HL-60 (cell line): ENCODE results near the gene RAET1G.
"Not testable (repeated sequence)": the region's sequence is repeated elsewhere in the genome, so short reads cannot be mapped to it uniquely, and the experiment has no call there.

Source experiments
- DNase-seq, 2 experiments: peaks; one replicate each; pipeline ENCODE4 v3.0.0-alpha.2; 2010 to 2020; ENCODE audit warnings: low read depth in 1 of 2, low spot score in 1 of 2
- H3K27ac ChIP-seq: fragments of 250-450 bp; sonication (Bioruptor Pico); replicated peaks from 2 replicates; pipeline ENCODE4 v1.5.1; 2020; ENCODE audit warnings: mild to moderate bottlenecking, moderate library complexity
- H3K27me3 ChIP-seq: fragments of 250-450 bp; sonication (Bioruptor Pico); 2 replicates; pipeline ENCODE4 v1.5.1; 2021; ENCODE audit warnings: mild to moderate bottlenecking, moderate library complexity; ENCODE audit not compliant: insufficient read depth, poor library complexity, severe bottlenecking
- H3K4me3 ChIP-seq: replicated peaks from 2 replicates; pipeline ENCODE4 v1.5.1; 2011; ENCODE audit warnings: mild to moderate bottlenecking, control low read depth, low read length; ENCODE audit not compliant: insufficient read depth
- GABPA ChIP-seq: IDR thresholded peaks from 2 replicates; pipeline ENCODE4 v1.6.1; 2012; ENCODE audit warnings: low read depth
- POLR2AphosphoS5 ChIP-seq: IDR thresholded peaks from 2 replicates; pipeline ENCODE4 v1.6.1; 2012; ENCODE audit warnings: low read depth
- SPI1 ChIP-seq: IDR thresholded peaks from 2 replicates; pipeline ENCODE4 v1.6.1; 2012; ENCODE audit warnings: low read depth, mild to moderate bottlenecking, borderline replicate concordance
- TF ChIP-seq, protein P1 (sequence below): IDR thresholded peaks from one replicate; pipeline ENCODE4 v1.5.1; 2011; ENCODE audit warnings: low read length, control low read depth, inconsistent platforms; ENCODE audit not compliant: insufficient read depth
- TF ChIP-seq, protein P2 (sequence below): IDR thresholded peaks from 2 replicates; pipeline ENCODE4 v1.6.1; 2012; ENCODE audit warnings: low read depth; ENCODE audit not compliant: insufficient replicate concordance

Gene RAET1G

DNA sequence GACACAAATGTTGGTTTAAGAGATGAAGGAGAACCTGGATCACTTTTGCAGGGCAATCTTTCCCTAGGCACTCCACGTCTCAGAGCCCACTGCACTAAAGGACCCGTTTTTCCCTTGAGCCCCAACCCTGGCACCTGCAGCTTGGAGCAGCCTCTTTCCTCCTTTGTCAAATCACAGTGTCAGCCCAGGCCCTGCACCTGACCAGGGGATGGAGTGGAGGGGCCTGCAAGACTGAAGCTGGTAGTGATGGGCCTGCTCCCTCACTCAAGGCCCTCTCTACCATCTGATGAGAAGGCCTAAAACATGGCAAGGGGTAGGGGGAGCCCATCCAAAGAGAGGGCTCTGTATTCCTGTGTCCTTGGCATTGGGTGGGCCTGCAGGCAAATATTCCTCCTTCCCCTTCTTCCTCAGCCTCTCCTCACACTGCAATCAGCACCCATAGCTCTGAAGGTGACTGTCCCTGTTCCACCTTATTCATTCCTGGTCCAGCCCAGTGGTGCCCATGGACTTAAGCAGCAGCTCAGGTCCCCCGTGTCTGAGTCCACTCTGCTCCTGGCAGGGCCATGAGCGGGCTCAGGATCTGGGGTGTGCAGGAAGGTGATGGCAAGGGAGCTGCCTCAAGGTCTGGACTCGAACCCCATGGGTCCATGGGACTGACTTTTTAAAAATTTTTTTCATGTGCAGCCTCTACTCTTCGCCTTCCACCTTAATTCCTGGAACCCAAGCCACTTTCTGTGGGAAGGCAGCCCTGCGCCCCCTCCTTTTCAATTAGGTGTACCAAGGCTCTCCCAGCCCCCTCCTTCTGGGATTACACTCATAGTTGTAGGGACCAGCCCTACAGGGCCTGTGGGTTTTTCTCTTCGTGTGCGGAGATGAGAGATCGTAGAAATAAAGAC, 6.7 kb downstream of the RAET1G start:
- TF ChIP-seq GABPA (no peak), POLR2AphosphoS5 (no peak), SPI1 (no peak)
- TF ChIP-seq, protein P1, sequence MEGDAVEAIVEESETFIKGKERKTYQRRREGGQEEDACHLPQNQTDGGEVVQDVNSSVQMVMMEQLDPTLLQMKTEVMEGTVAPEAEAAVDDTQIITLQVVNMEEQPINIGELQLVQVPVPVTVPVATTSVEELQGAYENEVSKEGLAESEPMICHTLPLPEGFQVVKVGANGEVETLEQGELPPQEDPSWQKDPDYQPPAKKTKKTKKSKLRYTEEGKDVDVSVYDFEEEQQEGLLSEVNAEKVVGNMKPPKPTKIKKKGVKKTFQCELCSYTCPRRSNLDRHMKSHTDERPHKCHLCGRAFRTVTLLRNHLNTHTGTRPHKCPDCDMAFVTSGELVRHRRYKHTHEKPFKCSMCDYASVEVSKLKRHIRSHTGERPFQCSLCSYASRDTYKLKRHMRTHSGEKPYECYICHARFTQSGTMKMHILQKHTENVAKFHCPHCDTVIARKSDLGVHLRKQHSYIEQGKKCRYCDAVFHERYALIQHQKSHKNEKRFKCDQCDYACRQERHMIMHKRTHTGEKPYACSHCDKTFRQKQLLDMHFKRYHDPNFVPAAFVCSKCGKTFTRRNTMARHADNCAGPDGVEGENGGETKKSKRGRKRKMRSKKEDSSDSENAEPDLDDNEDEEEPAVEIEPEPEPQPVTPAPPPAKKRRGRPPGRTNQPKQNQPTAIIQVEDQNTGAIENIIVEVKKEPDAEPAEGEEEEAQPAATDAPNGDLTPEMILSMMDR, result no peak
- TF ChIP-seq, protein P2, sequence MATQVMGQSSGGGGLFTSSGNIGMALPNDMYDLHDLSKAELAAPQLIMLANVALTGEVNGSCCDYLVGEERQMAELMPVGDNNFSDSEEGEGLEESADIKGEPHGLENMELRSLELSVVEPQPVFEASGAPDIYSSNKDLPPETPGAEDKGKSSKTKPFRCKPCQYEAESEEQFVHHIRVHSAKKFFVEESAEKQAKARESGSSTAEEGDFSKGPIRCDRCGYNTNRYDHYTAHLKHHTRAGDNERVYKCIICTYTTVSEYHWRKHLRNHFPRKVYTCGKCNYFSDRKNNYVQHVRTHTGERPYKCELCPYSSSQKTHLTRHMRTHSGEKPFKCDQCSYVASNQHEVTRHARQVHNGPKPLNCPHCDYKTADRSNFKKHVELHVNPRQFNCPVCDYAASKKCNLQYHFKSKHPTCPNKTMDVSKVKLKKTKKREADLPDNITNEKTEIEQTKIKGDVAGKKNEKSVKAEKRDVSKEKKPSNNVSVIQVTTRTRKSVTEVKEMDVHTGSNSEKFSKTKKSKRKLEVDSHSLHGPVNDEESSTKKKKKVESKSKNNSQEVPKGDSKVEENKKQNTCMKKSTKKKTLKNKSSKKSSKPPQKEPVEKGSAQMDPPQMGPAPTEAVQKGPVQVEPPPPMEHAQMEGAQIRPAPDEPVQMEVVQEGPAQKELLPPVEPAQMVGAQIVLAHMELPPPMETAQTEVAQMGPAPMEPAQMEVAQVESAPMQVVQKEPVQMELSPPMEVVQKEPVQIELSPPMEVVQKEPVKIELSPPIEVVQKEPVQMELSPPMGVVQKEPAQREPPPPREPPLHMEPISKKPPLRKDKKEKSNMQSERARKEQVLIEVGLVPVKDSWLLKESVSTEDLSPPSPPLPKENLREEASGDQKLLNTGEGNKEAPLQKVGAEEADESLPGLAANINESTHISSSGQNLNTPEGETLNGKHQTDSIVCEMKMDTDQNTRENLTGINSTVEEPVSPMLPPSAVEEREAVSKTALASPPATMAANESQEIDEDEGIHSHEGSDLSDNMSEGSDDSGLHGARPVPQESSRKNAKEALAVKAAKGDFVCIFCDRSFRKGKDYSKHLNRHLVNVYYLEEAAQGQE, result no peak
- Histone ChIP-seq H3K27ac (no peak overlapping the region), H3K4me3 (no peak overlapping the region), H3K27me3 (peaks cover 2% of the 10 kb centered on the region)
- no peak for DNase-seq

DNA sequence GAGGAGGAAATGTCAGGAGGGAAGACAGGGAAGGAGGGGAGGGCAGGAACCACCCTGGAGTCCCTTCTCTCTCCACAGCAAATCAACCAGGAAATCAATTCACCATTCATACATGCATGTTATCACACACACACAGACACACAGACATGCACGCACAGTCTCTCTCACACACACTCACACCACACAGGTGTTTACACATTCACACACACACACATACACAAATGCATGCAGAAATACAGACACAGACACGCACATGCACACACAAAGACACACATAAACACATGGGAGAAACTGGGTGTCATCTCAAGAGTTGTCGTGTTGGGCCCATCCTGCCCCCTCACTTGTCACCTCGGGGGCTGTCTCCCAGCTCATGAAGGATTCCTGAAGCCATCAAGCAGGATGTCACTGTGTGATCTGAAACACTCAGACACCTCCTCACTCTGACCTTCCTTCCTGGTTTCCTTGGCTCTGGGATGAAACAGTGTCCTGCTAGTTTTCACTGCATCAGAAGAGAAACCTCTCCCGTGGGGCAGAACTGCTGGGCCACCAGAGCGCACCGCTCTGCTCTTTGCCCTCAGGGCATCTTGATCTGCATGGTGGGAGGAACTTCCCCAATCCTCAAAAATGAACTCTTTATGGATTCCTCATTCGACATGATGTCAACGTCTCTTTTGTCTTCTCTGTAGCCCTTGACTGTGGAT, 9.2 kb downstream of the RAET1G start:
- H3K27ac ChIP-seq, result no peak overlapping the region
- H3K27me3 ChIP-seq, result peaks cover 2% of the 10 kb centered on the region
- H3K4me3 ChIP-seq, result no peak overlapping the region
- TF ChIP-seq, protein P1, result no peak
- TF ChIP-seq GABPA (no peak), SPI1 (no peak), POLR2AphosphoS5 (no peak)
- TF ChIP-seq, protein P2, result no peak
- no peak for DNase-seq

DNA sequence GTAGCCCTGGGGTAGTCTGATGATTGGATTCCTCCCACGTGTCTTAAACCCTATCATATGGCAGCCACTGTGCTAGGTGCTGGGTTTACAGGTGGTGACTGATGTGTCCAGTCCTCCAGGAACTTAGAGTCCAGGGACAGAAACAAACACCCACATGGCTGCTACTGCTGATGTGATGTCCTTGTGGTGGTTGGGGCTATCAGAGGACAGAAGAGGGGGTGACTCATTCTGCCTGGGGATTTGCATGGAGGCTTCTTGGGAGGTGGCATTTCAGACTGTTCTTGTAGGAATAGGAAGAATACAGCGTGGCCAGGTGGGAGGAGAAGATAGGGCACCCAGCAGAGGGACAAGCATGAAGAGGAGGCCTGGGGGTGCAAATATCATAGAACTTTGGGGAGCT, 9.8 kb downstream of the RAET1G start:
- DNase-seq, result no peak
- TF ChIP-seq, protein P2, result no peak
- TF ChIP-seq GABPA (no peak), POLR2AphosphoS5 (no peak), SPI1 (no peak)
- TF ChIP-seq, protein P1, result no peak
- Histone ChIP-seq H3K4me3 (no peak overlapping the region), H3K27ac (no peak overlapping the region), H3K27me3 (peaks cover 2% of the 10 kb centered on the region)

DNA sequence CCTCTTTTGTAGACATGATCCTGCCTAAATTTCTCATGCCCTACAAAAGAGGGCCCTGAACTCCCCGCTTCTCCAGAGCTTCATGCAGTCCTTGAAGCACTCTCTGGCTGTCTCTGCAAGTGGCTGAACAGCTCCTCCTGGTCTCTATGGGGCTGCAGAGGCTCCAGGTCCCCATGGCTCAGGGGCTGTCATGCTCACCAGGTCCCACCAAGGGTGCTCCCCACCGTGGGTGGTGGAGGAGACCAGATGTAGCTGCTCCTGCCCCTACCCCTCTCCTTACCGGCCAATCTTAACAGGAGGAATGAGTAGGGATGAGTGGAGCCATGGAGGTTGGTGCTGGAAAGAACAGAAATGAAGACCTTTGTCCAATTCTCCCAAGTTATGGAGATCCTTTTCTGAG, 10.2 kb downstream of the RAET1G start:
- H3K27ac ChIP-seq, H3K4me3 ChIP-seq, H3K27me3 ChIP-seq, DNase-seq: not testable (repeated sequence)
